CD4-positive, alpha-beta T cell treated with Interleukin-17A for 4 hours (primary cell): ENCODE results near the gene HOGA1.

Experiments
- DNase-seq: peaks from one replicate; pipeline ENCODE4 v3.0.0-alpha.2; 2020; ENCODE audit warnings: mixed read lengths

HOGA1 gene

DNA sequence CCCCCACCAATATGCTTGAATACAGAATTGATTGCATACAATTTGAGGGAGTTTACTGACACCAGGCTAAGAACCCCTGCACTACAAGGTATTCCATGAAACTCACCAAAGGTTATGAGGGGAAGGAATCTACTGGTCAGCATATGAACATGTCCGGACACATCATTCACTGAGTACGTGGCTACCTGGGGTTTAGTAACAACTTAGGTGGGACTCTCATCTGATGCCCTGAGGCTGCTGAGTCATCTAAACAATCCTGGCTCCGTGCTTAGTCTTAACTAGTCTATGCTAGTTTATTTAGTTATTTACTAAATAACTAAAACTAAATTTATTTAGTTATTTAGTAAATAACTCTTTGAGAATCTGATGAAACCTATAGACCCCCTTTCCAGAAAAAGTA lies 67.6 kb downstream of the HOGA1 start:
- no peak for DNase-seq

DNA sequence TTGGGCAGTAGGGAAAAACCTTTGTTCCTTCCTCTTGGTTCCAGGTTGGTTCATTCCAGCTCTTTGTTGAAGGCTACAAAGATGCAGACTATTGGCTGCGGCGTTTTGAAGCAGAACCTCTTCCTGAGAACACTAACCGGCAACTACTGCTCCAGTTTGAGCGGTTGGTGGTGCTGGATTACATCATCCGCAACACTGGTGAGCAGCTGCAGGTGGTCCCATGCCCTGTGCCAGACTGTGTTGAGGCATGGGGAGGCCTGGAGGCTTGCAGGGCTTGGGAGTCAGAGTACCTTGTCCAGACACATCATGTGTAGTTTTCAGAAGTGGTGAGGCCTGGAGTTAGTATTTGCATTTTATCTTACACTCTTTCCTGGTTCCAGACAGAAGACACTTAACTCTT lies 72.6 kb downstream of the HOGA1 start:
- DNase-seq = no peak

DNA sequence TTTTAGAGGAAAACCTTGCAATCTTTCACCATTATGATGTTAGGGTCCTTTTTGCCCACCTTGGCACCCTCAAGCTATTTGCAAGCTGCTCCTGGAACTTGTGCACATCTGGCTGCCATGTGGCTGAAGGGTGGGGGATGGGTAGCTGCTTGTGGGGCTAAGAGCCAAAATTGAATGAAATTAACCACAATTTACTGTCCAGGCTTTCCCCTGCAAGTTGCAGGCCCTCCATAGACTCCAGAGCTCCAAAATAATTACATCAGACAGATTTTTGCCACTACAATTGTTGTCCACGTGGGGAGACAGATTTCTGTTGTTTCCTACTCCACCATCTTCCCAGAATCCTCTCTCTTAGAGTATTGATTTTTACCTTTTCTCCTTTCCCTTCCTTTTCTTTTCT lies 75.4 kb downstream of the HOGA1 start:
- no peak for DNase-seq
